CD14-positive monocyte (primary cell): ENCODE measurements around the gene UNC5A. TPM values are rescaled to one million over a fixed set of nuclear protein-coding genes. Genes with fewer than 3 reads are reported as not detected.

Source experiments
- DNase-seq, 3 donors: peaks; one replicate each; pipeline ENCODE4 v3.0.0-alpha.2; 2011 to 2022
- H2AFZ ChIP-seq: 2 replicates; pipeline ENCODE4 v1.6.0; 2012; ENCODE audit warnings: mild to moderate bottlenecking, low read depth, low read length, inconsistent platforms; ENCODE audit not compliant: insufficient read depth, poor library complexity, severe bottlenecking
- H3K27ac ChIP-seq, 2 donors: 1 replicate in 1 of 2; 2 replicates in 1 of 2; pipeline ENCODE4 v1.5.1; 2012 to 2013; ENCODE audit warnings: low read length in 2 of 2, control low read depth in 1 of 2, inconsistent platforms in 1 of 2, low read depth in 1 of 2, mild to moderate bottlenecking in 1 of 2
- H3K27me3 ChIP-seq, 2 donors: one replicate each; pipeline versions ENCODE4 v1.6.0 to v1.6.1; 2011 to 2013; ENCODE audit warnings: low read length in 2 of 2; ENCODE audit not compliant: control insufficient read depth in 2 of 2, insufficient read depth in 2 of 2
- H3K36me3 ChIP-seq, 2 donors: replicated peaks in 1 of 2; 1 replicate in 1 of 2; 2 replicates in 1 of 2; pipeline versions ENCODE4 v1.5.1 to v1.6.1; 2012 to 2013; ENCODE audit warnings: low read length in 2 of 2, control low read depth in 1 of 2, inconsistent platforms in 1 of 2, mild to moderate bottlenecking in 1 of 2; ENCODE audit not compliant: insufficient read depth in 2 of 2, control insufficient read depth in 1 of 2
- H3K4me1 ChIP-seq, 2 donors: 1 replicate in 1 of 2; 2 replicates in 1 of 2; pipeline versions ENCODE4 v1.5.1 to v1.6.1; 2012 to 2013; ENCODE audit warnings: low read length in 2 of 2, control low read depth in 1 of 2, inconsistent platforms in 1 of 2, mild to moderate bottlenecking in 1 of 2, moderate library complexity in 1 of 2; ENCODE audit not compliant: insufficient read depth in 2 of 2, control insufficient read depth in 1 of 2
- H3K4me2 ChIP-seq: replicated peaks from 2 replicates; pipeline ENCODE3; 2012; ENCODE audit warnings: low read length, moderate library complexity, mild to moderate bottlenecking; ENCODE audit not compliant: poor library complexity, severe bottlenecking; ENCODE audit errors: extremely low read depth
- H3K4me3 ChIP-seq, 3 experiments: fragments of 200-600 bp in 1 of 3; sonication (generic) in 1 of 3; replicated peaks in 1 of 3; 1 replicate in 2 of 3; 2 replicates in 1 of 3; pipeline ENCODE4 v1.5.1; 2011 to 2013; ENCODE audit warnings: low read length in 3 of 3, mild to moderate bottlenecking in 3 of 3, control low read depth in 2 of 3, low read depth in 2 of 3, inconsistent platforms in 1 of 3, moderate library complexity in 1 of 3
- H3K79me2 ChIP-seq: 2 replicates; pipeline ENCODE4 v1.6.0; 2012; ENCODE audit warnings: mild to moderate bottlenecking, control low read depth, inconsistent platforms, low read length, moderate library complexity; ENCODE audit not compliant: insufficient read depth
- H3K9ac ChIP-seq: 2 replicates; pipeline ENCODE4 v1.6.0; 2017; ENCODE audit warnings: low read length, mild to moderate bottlenecking; ENCODE audit not compliant: insufficient read depth, poor library complexity, severe bottlenecking
- H3K9me3 ChIP-seq, 2 donors: replicated peaks in 1 of 2; 1 replicate in 1 of 2; 2 replicates in 1 of 2; pipeline versions ENCODE4 v1.5.1 to v1.6.1; 2012 to 2013; ENCODE audit warnings: low read length in 2 of 2, control low read depth in 1 of 2; ENCODE audit not compliant: control insufficient read depth in 1 of 2, insufficient read depth in 1 of 2
- H4K20me1 ChIP-seq: 2 replicates; pipeline ENCODE4 v1.6.0; 2012; ENCODE audit warnings: mild to moderate bottlenecking, low read length, control low read depth, moderate library complexity; ENCODE audit not compliant: insufficient read depth
- H3K27ac Mint-ChIP-seq, 7 donors: one replicate each; pipeline ENCODE4 v1.8.0; 2020; ENCODE audit warnings: mild to moderate bottlenecking in 7 of 7, mixed read lengths in 7 of 7, moderate library complexity in 6 of 7, inconsistent platforms in 2 of 7
- H3K27me3 Mint-ChIP-seq, 3 donors: one replicate each; pipeline ENCODE4 v1.8.0; 2021 to 2022; ENCODE audit warnings: low read depth in 3 of 3, mild to moderate bottlenecking in 3 of 3, mixed read lengths in 3 of 3, moderate library complexity in 3 of 3, inconsistent platforms in 1 of 3
- H3K36me3 Mint-ChIP-seq, 2 donors: one replicate each; pipeline ENCODE4 v1.8.0; 2020; ENCODE audit warnings: mixed read lengths in 2 of 2, inconsistent platforms in 1 of 2, mild to moderate bottlenecking in 1 of 2
- H3K4me1 Mint-ChIP-seq: one replicate; pipeline ENCODE4 v1.8.0; 2020; ENCODE audit warnings: mild to moderate bottlenecking, mixed read lengths
- H3K4me3 Mint-ChIP-seq, 2 donors: one replicate each; pipeline ENCODE4 v1.8.0; 2020; ENCODE audit warnings: mild to moderate bottlenecking in 2 of 2, mixed read lengths in 2 of 2, moderate library complexity in 1 of 2
- H3K9me3 Mint-ChIP-seq, 7 donors: one replicate each; pipeline ENCODE4 v1.8.0; 2020 to 2022; ENCODE audit warnings: mixed read lengths in 7 of 7, mild to moderate bottlenecking in 6 of 7, moderate library complexity in 6 of 7, inconsistent platforms in 2 of 7
- WGBS: methylation state at CpG from one replicate; pipeline ENCODE4 v1.1.5; 2013; ENCODE audit warnings: missing lambda C conversion rate; ENCODE audit not compliant: insufficient coverage; 5-methylcytosine and 5-hydroxymethylcytosine counted together
- intact Hi-C, 2 donors: fragments of 100-400 bp; cut with micrococcal nuclease; formaldehyde crosslinking; loops; one replicate each; pipeline versions ENCODE4 v1.15.0 to v1.15.1; 2023
- polyA plus RNA-seq, 3 donors: library from polyadenylated mRNA; depleted of rRNA in 1 of 3; unstranded in 2 of 3; stranded (reverse) in 1 of 3; fragments of 300-500 nt in 2 of 3; fragments of >200 nt in 1 of 3; fragmentation: Illumina TruSeq in 2 of 3; gene quantifications; 1 replicate in 2 of 3; 2 replicates in 1 of 3; pipeline ENCODE4 v1.2.3, GENCODE V29; 2012 to 2021
- TF ChIP-seq, protein P1 (sequence below): fragments of 200-600 bp; IDR thresholded peaks from one replicate; pipeline ENCODE4 v1.8.0; 2022; ENCODE audit warnings: antibody characterized with exemption, mild to moderate bottlenecking

The UNC5A gene
- polyA plus RNA-seq, 3 donors, result 0.03 to 0.07 TPM; not detected in 1

DNA sequence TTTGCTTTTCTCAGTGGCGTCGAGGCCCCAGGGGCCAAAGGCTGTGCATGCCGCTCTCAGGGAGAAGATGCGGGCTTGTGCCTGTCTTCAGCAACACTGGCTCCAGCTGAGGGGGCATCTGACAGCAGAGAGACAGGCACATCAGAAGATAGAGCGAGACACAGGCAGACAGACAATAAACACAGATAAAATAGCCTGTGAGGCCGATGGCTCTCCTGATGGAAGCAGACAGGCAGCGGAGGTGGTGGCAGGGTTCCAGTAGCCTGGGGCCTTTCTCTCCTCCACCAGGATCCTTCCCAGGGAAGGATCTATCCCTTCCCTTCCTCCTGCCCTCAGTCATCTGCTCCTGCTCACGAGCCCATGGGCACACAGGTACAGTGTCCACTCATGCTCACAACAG lies 16.6 kb upstream of the UNC5A start:
- no peak for DNase-seq
- H3K36me3 ChIP-seq, result no peaks in the 10 kb centered on the region
- no peaks in the 10 kb centered on the region for H3K9me3 ChIP-seq
- no peaks in the 10 kb centered on the region for H4K20me1 ChIP-seq
- H3K27ac ChIP-seq, result no peak overlapping the region
- TF ChIP-seq, protein P1, sequence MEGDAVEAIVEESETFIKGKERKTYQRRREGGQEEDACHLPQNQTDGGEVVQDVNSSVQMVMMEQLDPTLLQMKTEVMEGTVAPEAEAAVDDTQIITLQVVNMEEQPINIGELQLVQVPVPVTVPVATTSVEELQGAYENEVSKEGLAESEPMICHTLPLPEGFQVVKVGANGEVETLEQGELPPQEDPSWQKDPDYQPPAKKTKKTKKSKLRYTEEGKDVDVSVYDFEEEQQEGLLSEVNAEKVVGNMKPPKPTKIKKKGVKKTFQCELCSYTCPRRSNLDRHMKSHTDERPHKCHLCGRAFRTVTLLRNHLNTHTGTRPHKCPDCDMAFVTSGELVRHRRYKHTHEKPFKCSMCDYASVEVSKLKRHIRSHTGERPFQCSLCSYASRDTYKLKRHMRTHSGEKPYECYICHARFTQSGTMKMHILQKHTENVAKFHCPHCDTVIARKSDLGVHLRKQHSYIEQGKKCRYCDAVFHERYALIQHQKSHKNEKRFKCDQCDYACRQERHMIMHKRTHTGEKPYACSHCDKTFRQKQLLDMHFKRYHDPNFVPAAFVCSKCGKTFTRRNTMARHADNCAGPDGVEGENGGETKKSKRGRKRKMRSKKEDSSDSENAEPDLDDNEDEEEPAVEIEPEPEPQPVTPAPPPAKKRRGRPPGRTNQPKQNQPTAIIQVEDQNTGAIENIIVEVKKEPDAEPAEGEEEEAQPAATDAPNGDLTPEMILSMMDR, result no peak
- H3K9ac ChIP-seq, result no peak overlapping the region
- H2AFZ ChIP-seq, result no peak overlapping the region
- intact Hi-C loops, result no loop called here
- Mint-ChIP-seq H3K27me3 (peaks cover 30 to 55% (median 30%) of the 10 kb centered on the region in 3 donors), H3K27ac (no peak overlapping the region), H3K4me1 (no peaks in the 10 kb centered on the region), H3K4me3 (no peak overlapping the region), H3K36me3 (no peaks in the 10 kb centered on the region), H3K9me3 (no peaks in the 10 kb centered on the region)
- H3K4me3 ChIP-seq, result no peak overlapping the region
- no peaks in the 10 kb centered on the region for H3K4me1 ChIP-seq
- no peaks in the 10 kb centered on the region for H3K79me2 ChIP-seq
- H3K27me3 ChIP-seq, result peaks cover 0 to 23% of the 10 kb centered on the region in 2 donors
- 88% methylated on average over 7 of the region's 8 CpGs for WGBS
- H3K4me2 ChIP-seq, result no peak overlapping the region

DNA sequence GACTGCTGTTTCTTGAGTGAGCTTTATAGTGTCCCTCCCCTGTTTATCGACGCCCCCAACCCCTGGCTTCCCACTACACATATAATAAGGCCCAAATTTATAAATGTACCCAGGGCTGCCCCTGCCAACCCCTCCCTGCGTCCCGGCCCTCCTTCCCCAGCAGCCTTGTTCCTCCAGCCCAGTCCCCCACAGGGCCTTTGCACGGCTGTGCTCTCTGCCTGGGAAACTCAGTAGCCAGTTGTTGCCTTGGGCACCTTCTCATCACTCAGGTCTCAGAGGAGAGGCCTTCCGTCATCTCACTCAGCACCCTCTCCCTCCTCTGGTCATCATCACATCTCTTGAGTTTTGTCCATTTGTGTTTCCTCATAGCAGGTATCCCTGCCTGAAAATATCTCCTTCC lies 15.8 kb upstream of the UNC5A start:
- Mint-ChIP-seq H3K27ac (no peak overlapping the region), H3K4me3 (no peak overlapping the region), H3K4me1 (no peaks in the 10 kb centered on the region), H3K9me3 (no peaks in the 10 kb centered on the region), H3K36me3 (no peaks in the 10 kb centered on the region), H3K27me3 (peaks cover 25 to 49% (median 27%) of the 10 kb centered on the region in 3 donors)
- intact Hi-C loops, result no loop called here
- TF ChIP-seq, protein P1, result no peak
- no peak overlapping the region for H3K4me3 ChIP-seq
- no peaks in the 10 kb centered on the region for H3K9me3 ChIP-seq
- no peaks in the 10 kb centered on the region for H4K20me1 ChIP-seq
- H3K79me2 ChIP-seq, result no peaks in the 10 kb centered on the region
- no peak for DNase-seq
- no peaks in the 10 kb centered on the region for H3K36me3 ChIP-seq
- H3K27me3 ChIP-seq, result peaks cover 0 to 18% of the 10 kb centered on the region in 2 donors
- H3K4me2 ChIP-seq, result no peak overlapping the region
- 96% methylated on average over 4 of the region's 6 CpGs for WGBS
- no peak overlapping the region for H3K9ac ChIP-seq
- H2AFZ ChIP-seq, result no peak overlapping the region
- H3K27ac ChIP-seq, result no peak overlapping the region
- H3K4me1 ChIP-seq, result no peaks in the 10 kb centered on the region
